ENCODE measurements around the gene EIF3B. TPM values are rescaled to one million over a fixed set of nuclear protein-coding genes. Genes with fewer than 3 reads are reported as not detected.

EIF3B gene
- total and polyA plus RNA-seq, 3 donors from 2014 or later: 165 to 263 (median 237) TPM

DNA sequence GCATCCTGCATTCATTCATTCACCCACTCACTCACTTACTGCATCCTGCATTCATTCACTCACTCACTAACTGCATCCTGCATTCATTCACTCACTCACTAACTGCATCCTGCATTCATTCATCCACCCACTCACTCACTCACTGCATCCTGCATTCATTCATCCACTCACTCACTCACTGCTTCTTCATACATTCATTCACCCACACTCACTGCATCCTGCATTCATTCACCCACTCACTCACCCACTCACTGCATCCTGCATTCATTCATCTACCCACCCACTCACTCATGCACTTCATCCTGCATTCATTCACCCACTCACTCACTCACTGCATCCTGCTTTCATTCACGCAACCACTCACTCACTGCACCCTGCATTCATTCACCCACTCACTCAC lies 38.8 kb upstream of the EIF3B start:
- Histone ChIP-seq H3K27ac (no peak overlapping the region), H3K4me1 (peaks cover 19% of the 10 kb centered on the region), H3K36me3 (ENCODE audit: low read depth, missing control alignments) (no peaks in the 10 kb centered on the region), H3K27me3 (no peaks in the 10 kb centered on the region), H3K9me3 (no peaks in the 10 kb centered on the region), H3K4me3 (no peak overlapping the region)
- WGBS, 2 donors: 75 to 78% methylated on average over 1 of the region's 1 CpG
- TF ChIP-seq, protein P1, sequence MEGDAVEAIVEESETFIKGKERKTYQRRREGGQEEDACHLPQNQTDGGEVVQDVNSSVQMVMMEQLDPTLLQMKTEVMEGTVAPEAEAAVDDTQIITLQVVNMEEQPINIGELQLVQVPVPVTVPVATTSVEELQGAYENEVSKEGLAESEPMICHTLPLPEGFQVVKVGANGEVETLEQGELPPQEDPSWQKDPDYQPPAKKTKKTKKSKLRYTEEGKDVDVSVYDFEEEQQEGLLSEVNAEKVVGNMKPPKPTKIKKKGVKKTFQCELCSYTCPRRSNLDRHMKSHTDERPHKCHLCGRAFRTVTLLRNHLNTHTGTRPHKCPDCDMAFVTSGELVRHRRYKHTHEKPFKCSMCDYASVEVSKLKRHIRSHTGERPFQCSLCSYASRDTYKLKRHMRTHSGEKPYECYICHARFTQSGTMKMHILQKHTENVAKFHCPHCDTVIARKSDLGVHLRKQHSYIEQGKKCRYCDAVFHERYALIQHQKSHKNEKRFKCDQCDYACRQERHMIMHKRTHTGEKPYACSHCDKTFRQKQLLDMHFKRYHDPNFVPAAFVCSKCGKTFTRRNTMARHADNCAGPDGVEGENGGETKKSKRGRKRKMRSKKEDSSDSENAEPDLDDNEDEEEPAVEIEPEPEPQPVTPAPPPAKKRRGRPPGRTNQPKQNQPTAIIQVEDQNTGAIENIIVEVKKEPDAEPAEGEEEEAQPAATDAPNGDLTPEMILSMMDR (IDR thresholded peaks at IDR 0.05): no peak
- TF ChIP-seq POLR2A (IDR thresholded peaks at IDR 0.05): no peak
- no peak for DNase-seq
- intact Hi-C loops (cut with DNase I; ENCODE audit: low total_unique reads): no loop called here

DNA sequence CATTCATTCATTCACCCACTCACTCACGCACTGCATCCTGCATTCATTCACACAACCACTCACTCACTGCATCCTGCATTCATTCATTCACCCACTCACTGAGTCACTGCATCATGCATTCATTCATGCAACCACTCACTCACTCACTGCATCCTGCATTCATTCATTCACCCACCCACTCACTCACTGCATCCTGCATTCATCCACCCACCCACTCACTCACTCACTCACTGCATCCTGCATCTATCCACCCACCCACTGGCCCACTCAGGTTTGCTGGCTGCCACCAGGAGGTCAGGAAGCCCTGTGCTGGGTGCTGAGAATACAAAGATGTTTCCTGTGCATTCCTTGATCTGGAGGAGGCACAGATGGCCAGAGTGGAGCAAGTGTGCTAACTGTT lies 38.0 kb upstream of the EIF3B start:
- no peak overlapping the region for H3K27ac ChIP-seq
- H3K27me3 ChIP-seq: no peaks in the 10 kb centered on the region
- DNase-seq: no peak
- WGBS, 2 donors: 69 to 94% methylated on average over 1 of the region's 1 CpG
- intact Hi-C loops (cut with DNase I; ENCODE audit: low total_unique reads): no loop called here
- H3K36me3 ChIP-seq (ENCODE audit: low read depth, missing control alignments): no peaks in the 10 kb centered on the region
- no peaks in the 10 kb centered on the region for H3K9me3 ChIP-seq
- no peak for TF ChIP-seq POLR2A (IDR thresholded peaks at IDR 0.05)
- TF ChIP-seq, protein P1 (IDR thresholded peaks at IDR 0.05): no peak
- peaks cover 17% of the 10 kb centered on the region for H3K4me1 ChIP-seq
- H3K4me3 ChIP-seq: no peak overlapping the region

DNA sequence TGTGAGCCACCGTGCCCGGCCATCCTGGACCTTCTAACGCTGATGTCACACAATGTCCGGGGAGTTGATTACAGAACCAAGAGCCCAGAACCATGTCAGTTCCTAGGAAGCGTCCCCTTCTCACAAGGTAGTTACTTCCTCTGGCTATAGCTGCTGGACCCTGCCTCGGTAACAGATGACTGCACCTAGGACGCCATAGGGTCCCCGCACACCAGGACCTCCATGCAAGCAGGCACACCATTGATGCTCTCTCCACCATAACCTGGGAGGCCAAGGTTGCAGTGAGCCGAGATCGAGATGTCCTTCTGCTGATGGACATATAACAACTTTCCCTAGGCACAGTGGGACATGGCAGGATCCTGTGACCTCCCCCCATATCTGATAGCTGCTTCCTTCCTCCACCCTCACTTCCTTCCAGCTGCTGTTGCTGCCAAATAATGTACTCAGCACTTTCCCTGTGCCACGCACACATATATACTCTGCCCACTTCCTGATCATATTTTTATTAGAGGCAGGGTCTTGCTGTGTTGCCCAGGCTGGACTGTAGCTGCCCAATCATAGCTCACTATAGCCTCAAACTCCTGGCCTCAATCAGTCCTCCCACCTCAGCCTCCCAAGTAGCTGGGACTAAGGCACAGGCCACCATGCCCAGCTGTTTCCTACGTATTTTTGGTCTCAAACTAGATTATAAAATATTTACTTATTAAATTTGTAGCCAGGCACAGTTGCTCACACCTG lies 36.9 kb upstream of the EIF3B start:
- Histone ChIP-seq H3K36me3 (ENCODE audit: low read depth, missing control alignments) (no peaks in the 10 kb centered on the region), H3K27me3 (no peaks in the 10 kb centered on the region), H3K4me3 (no peak overlapping the region), H3K9me3 (no peaks in the 10 kb centered on the region), H3K4me1 (peaks cover 9% of the 10 kb centered on the region), H3K27ac (no peak overlapping the region)
- 86 to 91% methylated on average over 9 to 12 of the region's 12 CpGs for WGBS, 2 donors
- intact Hi-C loops (cut with DNase I; ENCODE audit: low total_unique reads): no loop called here
- DNase-seq: no peak
- TF ChIP-seq POLR2A (IDR thresholded peaks at IDR 0.05): no peak
- TF ChIP-seq, protein P1 (IDR thresholded peaks at IDR 0.05): no peak

DNA sequence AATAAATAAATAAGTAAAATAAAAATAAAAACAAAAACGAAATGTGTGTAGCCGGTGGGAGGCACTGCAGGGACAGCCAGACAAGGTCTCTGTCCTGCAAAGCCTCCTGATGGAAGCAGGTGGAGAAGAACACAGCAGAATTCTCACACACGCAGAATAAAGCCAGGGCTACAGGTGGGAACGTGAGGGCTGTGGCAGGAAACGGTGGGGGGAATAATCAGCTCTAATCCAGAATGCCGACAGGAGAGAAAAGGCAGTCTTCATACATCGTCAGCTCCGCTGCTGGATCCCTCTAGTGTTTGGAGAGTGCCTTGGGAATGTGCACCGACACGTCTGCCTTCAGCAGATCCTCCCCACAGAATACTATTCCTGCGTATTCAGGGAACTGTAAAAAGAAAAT lies 33.6 kb upstream of the EIF3B start:
- 72 to 77% methylated on average over 11 of the region's 11 CpGs for WGBS, 2 donors
- DNase-seq: no peak

More for the DNA sequence above, 33.6 kb upstream of the EIF3B start:
- no peak overlapping the region for H3K27ac ChIP-seq
- H3K4me1 ChIP-seq: no peaks in the 10 kb centered on the region
- H3K36me3 ChIP-seq (ENCODE audit: low read depth, missing control alignments): no peaks in the 10 kb centered on the region
- intact Hi-C loops (cut with DNase I; ENCODE audit: low total_unique reads): no loop called here
- no peaks in the 10 kb centered on the region for H3K9me3 ChIP-seq
- no peak overlapping the region for H3K4me3 ChIP-seq
- no peaks in the 10 kb centered on the region for H3K27me3 ChIP-seq
- TF ChIP-seq, protein P1 (IDR thresholded peaks at IDR 0.05): no peak
- TF ChIP-seq POLR2A (IDR thresholded peaks at IDR 0.05): no peak

Measured in testis (tissue), 3 donors.